Endothelial cell of umbilical vein (primary cell): Measurements from ENCODE around the gene KCNIP3. TPM values are rescaled to one million over a fixed set of nuclear protein-coding genes. Genes with fewer than 3 reads are reported as not detected.

ENCODE experiments used
- BruUV-seq: library from RNA; stranded (reverse); fragments of 400-500 nt; replicated peaks from 2 replicates; lab custom pipeline; 2021; lab: Mats Ljungman, UMichigan
- CTCF ChIA-PET: fragments of 300-600, 350-600 bp; sonication (Branson Sonifier 250); formaldehyde crosslinking; loops from one replicate; lab custom pipeline; 2021; ENCODE audit warnings: antibody characterized with exemption, inconsistent platforms; lab: Charles Lee
- POLR2A ChIA-PET: fragments of 300-600, 350-600 bp; sonication (Branson Sonifier 250); formaldehyde crosslinking; loops from one replicate; lab custom pipeline; 2021; ENCODE audit warnings: antibody characterized with exemption, inconsistent platforms; lab: Charles Lee
- DNase-seq: peaks from one replicate; pipeline ENCODE4 v3.0.0-alpha.2; 2011; ENCODE audit warnings: low read depth, low spot score
- FAIRE-seq: peaks from 2 replicates; lab custom pipeline; 2011; peaks lifted over from hg19 to GRCh38; lab: Jason Lieb, UNC
- H2AFZ ChIP-seq: 2 replicates; pipeline ENCODE4 v1.6.0; 2012; ENCODE audit warnings: low read depth, low read length, control low read depth, inconsistent platforms
- H3K27ac ChIP-seq: 2 replicates; pipeline ENCODE4 v1.5.1; 2011; ENCODE audit warnings: low read depth, mild to moderate bottlenecking, control low read depth, low read length, moderate library complexity; ENCODE audit not compliant: insufficient read depth
- H3K27me3 ChIP-seq, 2 experiments: 2 replicates each; pipeline versions ENCODE4 v1.6.0 to v1.6.1; 2011; ENCODE audit warnings: low read length in 2 of 2, mixed read lengths in 1 of 2; ENCODE audit not compliant: control insufficient read depth in 2 of 2, insufficient read depth in 2 of 2
- H3K36me3 ChIP-seq, 2 experiments: 2 replicates in 1 of 2; 3 replicates in 1 of 2; pipeline ENCODE4 v1.5.1; 2011; ENCODE audit warnings: low read length in 2 of 2, mild to moderate bottlenecking in 1 of 2, moderate library complexity in 1 of 2; ENCODE audit not compliant: control insufficient read depth in 2 of 2, insufficient read depth in 2 of 2; ENCODE audit errors: extremely low read depth in 1 of 2
- H3K4me1 ChIP-seq: 3 replicates; pipeline ENCODE4 v1.5.1; 2011; ENCODE audit warnings: mild to moderate bottlenecking, low read length; ENCODE audit not compliant: control insufficient read depth, insufficient read depth; ENCODE audit errors: extremely low read depth
- H3K4me2 ChIP-seq: 2 replicates; pipeline ENCODE4 v1.6.1; 2011; ENCODE audit warnings: low read length, control low read depth, mixed read lengths; ENCODE audit not compliant: insufficient read depth
- H3K4me3 ChIP-seq, 3 experiments: fragments of 200-600 bp in 1 of 3; sonication (generic), shearing (Covaris generic) in 1 of 3; replicated peaks in 1 of 3; 2 replicates each; pipeline ENCODE4 v1.5.1; 2011 to 2016; ENCODE audit warnings: control low read depth in 3 of 3, low read length in 3 of 3, mild to moderate bottlenecking in 2 of 3, inconsistent platforms in 1 of 3, low read depth in 1 of 3, moderate library complexity in 1 of 3; ENCODE audit not compliant: insufficient read depth in 1 of 3
- H3K79me2 ChIP-seq: 2 replicates; pipeline ENCODE4 v1.6.0; 2012; ENCODE audit warnings: low read length, inconsistent platforms; ENCODE audit not compliant: control insufficient read depth, insufficient read depth
- H3K9ac ChIP-seq: replicated peaks from 2 replicates; pipeline ENCODE3; 2011; ENCODE audit warnings: low read length, control low read depth; ENCODE audit not compliant: insufficient read depth; ENCODE audit errors: extremely low read depth
- H3K9me1 ChIP-seq: replicated peaks from 3 replicates; pipeline ENCODE4 v1.6.0; 2011; ENCODE audit warnings: mild to moderate bottlenecking, low read length; ENCODE audit not compliant: control insufficient read depth, insufficient read depth; ENCODE audit errors: extremely low read depth
- H3K9me3 ChIP-seq: replicated peaks from 2 replicates; pipeline ENCODE4 v1.5.1; 2012; ENCODE audit warnings: low read length, inconsistent platforms; ENCODE audit not compliant: control insufficient read depth, insufficient read depth
- H4K20me1 ChIP-seq: replicated peaks from 2 replicates; pipeline ENCODE3; 2011; ENCODE audit warnings: mild to moderate bottlenecking, low read length; ENCODE audit not compliant: control insufficient read depth, insufficient read depth; ENCODE audit errors: extremely low read depth
- EZH2 ChIP-seq: IDR thresholded peaks from 2 replicates; pipeline ENCODE4 v1.6.1; 2012; ENCODE audit warnings: borderline replicate concordance, low read depth, mild to moderate bottlenecking, moderate library complexity, low read length, inconsistent platforms; ENCODE audit not compliant: severe bottlenecking
- FOS ChIP-seq: IDR thresholded peaks from 2 replicates; pipeline ENCODE4 v1.6.1; 2011; ENCODE audit warnings: mild to moderate bottlenecking, low read length, moderate library complexity, borderline replicate concordance; ENCODE audit not compliant: insufficient read depth
- GATA2 ChIP-seq: IDR thresholded peaks from 2 replicates; pipeline ENCODE4 v1.7.0; 2011; ENCODE audit warnings: low read depth, mild to moderate bottlenecking, moderate library complexity, mixed read lengths, low read length; ENCODE audit not compliant: insufficient read length, insufficient read depth
- JUN ChIP-seq: IDR thresholded peaks from 2 replicates; pipeline ENCODE4 v1.6.1; 2011; ENCODE audit warnings: borderline replicate concordance, low read depth; ENCODE audit not compliant: insufficient read length, insufficient read depth
- MYC ChIP-seq: IDR thresholded peaks from one replicate; pipeline ENCODE4 v1.6.1; 2011; ENCODE audit warnings: mild to moderate bottlenecking, low read depth, low read length
- POLR2A ChIP-seq: IDR thresholded peaks from 2 replicates; pipeline ENCODE4 v1.6.1; 2012; ENCODE audit warnings: low read depth, mild to moderate bottlenecking, control low read depth, low read length
- POLR2AphosphoS5 ChIP-seq: IDR thresholded peaks from 2 replicates; pipeline ENCODE4 v1.6.1; 2012; ENCODE audit warnings: low read depth, mild to moderate bottlenecking, control low read depth, low read length, moderate library complexity; ENCODE audit not compliant: insufficient read depth
- dilution Hi-C: fragments of 300-500 bp; cut with MboI; formaldehyde crosslinking; loops from one replicate; pipeline ENCODE4 v1.15.0; 2019; ENCODE audit warnings: low sequenced_read_pairs; ENCODE audit not compliant: extremely low pct_ligation_motif_present
- intact Hi-C: fragments of 100-400 bp; cut with micrococcal nuclease; formaldehyde crosslinking; loops from one replicate; pipeline ENCODE4 v1.10.0; 2022
- polyA plus RNA-seq, 4 experiments: library from polyadenylated mRNA; depleted of rRNA in 3 of 4; stranded (reverse) in 3 of 4; unstranded in 1 of 4; fragments of >200 nt; gene quantifications; 2 replicates each; pipeline versions ENCODE4 v1.2.1 to v1.2.3, GENCODE V29; 2011 to 2012; ENCODE audit warnings: missing spikeins in 1 of 4
- total RNA-seq: library from RNA; stranded (reverse); gene quantifications from 2 replicates; pipeline ENCODE4 v1.2.3, GENCODE V29; 2021
- TF ChIP-seq, protein P1 (sequence below): IDR thresholded peaks from 2 replicates; pipeline ENCODE4 v1.6.1; 2011; ENCODE audit not compliant: insufficient read depth, insufficient read length
- TF ChIP-seq, protein P2 (sequence below), 2 donors: IDR thresholded peaks; 1 replicate in 1 of 2; 2 replicates in 1 of 2; pipeline ENCODE4 v1.5.1; 2011; ENCODE audit warnings: low read length in 2 of 2, mild to moderate bottlenecking in 2 of 2, moderate library complexity in 2 of 2, control low read depth in 1 of 2, inconsistent platforms in 1 of 2, low read depth in 1 of 2; ENCODE audit not compliant: insufficient read depth in 1 of 2; ENCODE audit errors: extremely low read depth in 1 of 2

KCNIP3 gene
- total and polyA plus RNA-seq, 2 donors (not counting 3 experiments of a cell fraction or from before 2014, with no cell fraction given), result 0.12 to 0.62 TPM

DNA sequence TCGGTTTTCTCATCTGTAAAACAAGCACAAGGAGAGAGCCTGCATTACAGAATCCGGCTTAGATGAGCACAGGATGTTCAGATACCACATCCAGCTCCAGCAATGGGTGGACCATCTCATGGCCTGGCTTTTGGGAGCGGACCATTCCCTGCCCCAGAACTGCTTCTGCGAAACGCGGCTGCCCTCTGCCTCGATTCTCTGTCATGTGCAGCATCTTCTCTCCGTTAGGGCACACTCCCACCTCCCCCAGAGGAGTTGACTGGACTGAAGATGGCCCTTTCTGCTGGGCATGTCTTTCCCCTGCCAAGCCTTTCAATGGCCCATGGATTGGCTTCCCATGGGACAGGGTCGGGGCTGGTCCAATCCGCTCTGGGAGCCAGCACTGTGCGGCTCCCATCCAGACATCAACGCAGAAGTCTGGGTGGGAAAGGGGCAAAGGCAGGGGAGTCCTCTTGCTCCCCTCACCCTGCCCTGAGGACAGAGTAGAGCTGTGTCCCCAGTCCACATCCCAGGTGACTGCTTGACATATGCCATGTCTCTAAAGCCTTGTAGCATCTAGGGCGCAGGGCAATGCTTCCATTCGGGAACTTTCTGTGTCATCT, 91.0 kb downstream of the KCNIP3 start:
- H3K9me1 ChIP-seq, result no peaks in the 10 kb centered on the region
- POLR2A ChIA-PET, result no interaction called here
- no peaks in the 10 kb centered on the region for H3K9me3 ChIP-seq
- H3K4me1 ChIP-seq, result no peaks in the 10 kb centered on the region
- no peak overlapping the region for H3K4me3 ChIP-seq
- H3K79me2 ChIP-seq, result no peaks in the 10 kb centered on the region
- no peak overlapping the region for H3K4me2 ChIP-seq
- FAIRE-seq (no peak), DNase-seq (no peak)
- dilution Hi-C loops (no loop called here), intact Hi-C loops (loop anchor here (5.0 kb wide), 1 partner anchor 41 kb away; no protein-coding TSS in a partner anchor)
- CTCF ChIA-PET, result interaction anchor here (0.9 to 3.0 kb wide), 11 partner anchors 9 to 341 kb away, joined by 3 to 35 read pairs (median 4); partner anchors contain the start of gene FAHD2A
- no peaks in the 10 kb centered on the region for H3K27me3 ChIP-seq
- H4K20me1 ChIP-seq, result no peaks in the 10 kb centered on the region
- H3K9ac ChIP-seq, result no peak overlapping the region
- H3K27ac ChIP-seq, result no peak overlapping the region
- TF ChIP-seq JUN (no peak), EZH2 (no peak), FOS (no peak), GATA2 (no peak), POLR2AphosphoS5 (no peak), MYC (no peak), POLR2A (no peak)
- TF ChIP-seq, protein P1, sequence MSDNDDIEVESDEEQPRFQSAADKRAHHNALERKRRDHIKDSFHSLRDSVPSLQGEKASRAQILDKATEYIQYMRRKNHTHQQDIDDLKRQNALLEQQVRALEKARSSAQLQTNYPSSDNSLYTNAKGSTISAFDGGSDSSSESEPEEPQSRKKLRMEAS, result no peak
- TF ChIP-seq, protein P2, sequence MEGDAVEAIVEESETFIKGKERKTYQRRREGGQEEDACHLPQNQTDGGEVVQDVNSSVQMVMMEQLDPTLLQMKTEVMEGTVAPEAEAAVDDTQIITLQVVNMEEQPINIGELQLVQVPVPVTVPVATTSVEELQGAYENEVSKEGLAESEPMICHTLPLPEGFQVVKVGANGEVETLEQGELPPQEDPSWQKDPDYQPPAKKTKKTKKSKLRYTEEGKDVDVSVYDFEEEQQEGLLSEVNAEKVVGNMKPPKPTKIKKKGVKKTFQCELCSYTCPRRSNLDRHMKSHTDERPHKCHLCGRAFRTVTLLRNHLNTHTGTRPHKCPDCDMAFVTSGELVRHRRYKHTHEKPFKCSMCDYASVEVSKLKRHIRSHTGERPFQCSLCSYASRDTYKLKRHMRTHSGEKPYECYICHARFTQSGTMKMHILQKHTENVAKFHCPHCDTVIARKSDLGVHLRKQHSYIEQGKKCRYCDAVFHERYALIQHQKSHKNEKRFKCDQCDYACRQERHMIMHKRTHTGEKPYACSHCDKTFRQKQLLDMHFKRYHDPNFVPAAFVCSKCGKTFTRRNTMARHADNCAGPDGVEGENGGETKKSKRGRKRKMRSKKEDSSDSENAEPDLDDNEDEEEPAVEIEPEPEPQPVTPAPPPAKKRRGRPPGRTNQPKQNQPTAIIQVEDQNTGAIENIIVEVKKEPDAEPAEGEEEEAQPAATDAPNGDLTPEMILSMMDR (IDR thresholded peaks at IDR 0.05; ENCODE audit: extremely low read depth in 1 of 2, insufficient read depth in 1 of 2, low read depth in 1 of 2, low read length in 2 of 2), result no peak
- BruUV-seq, result no TSS peak
- no peaks in the 10 kb centered on the region for H3K36me3 ChIP-seq
- H2AFZ ChIP-seq, result no peak overlapping the region
